ENCODE measurements around the gene TRPT1.

GRCh38 chr11:64196626-64197025, 29.4 kb downstream of the TRPT1 start:
- no peak for TF ChIP-seq JUN (IDR thresholded peaks at IDR 0.05; ENCODE audit: borderline replicate concordance, low read depth, low read length)
- no peak for TF ChIP-seq JUN (CRISPR knock-in tag; IDR thresholded peaks at IDR 0.05; ENCODE audit: borderline replicate concordance)
- TF ChIP-seq HOMEZ (CRISPR knock-in tag; IDR thresholded peaks at IDR 0.05), result no peak
- TF ChIP-seq ZNF589 (CRISPR knock-in tag; IDR thresholded peaks at IDR 0.05; ENCODE audit: low read depth), result no peak
- TF ChIP-seq MYBL2 (IDR thresholded peaks at IDR 0.05; ENCODE audit: low read depth), result no peak
- TF ChIP-seq MYBL2 (CRISPR knock-in tag; IDR thresholded peaks at IDR 0.05; ENCODE audit: borderline replicate concordance), result no peak
- TF ChIP-seq ZBTB26 (CRISPR knock-in tag; IDR thresholded peaks at IDR 0.05), result no peak
- TF ChIP-seq RAD51 (IDR thresholded peaks at IDR 0.05; ENCODE audit: borderline replicate concordance, low read depth), result no peak
- TF ChIP-seq ZNF384 (IDR thresholded peaks at IDR 0.05; ENCODE audit: low read depth, low read length), result no peak
- no peak for TF ChIP-seq NFE2 (IDR thresholded peaks at IDR 0.05; ENCODE audit: low read depth)
- no peak for TF ChIP-seq MXI1 (IDR thresholded peaks at IDR 0.05; ENCODE audit: low read depth, low read length)
- no peak for TF ChIP-seq SRSF7 (optimal IDR thresholded peaks at IDR 0.05; ENCODE audit: low read depth, low read length)
- no peak for TF ChIP-seq ZNF696 (CRISPR knock-in tag; conservative IDR thresholded peaks at IDR 0.05)
- no peak for TF ChIP-seq ZBTB17 (CRISPR knock-in tag; IDR thresholded peaks at IDR 0.05)
- no peak for TF ChIP-seq CTCF (IDR thresholded peaks at IDR 0.05 in 2 of 3, conservative IDR thresholded peaks at IDR 0.05 in 1 of 3; ENCODE audit: insufficient read depth in 2 of 3, low read depth in 1 of 3, low read length in 3 of 3)
- TF ChIP-seq ZNF740 (CRISPR knock-in tag; IDR thresholded peaks at IDR 0.05), result no peak
- TF ChIP-seq ZNF740 (tag; IDR thresholded peaks at IDR 0.05), result no peak
